Nucleus accumbens (tissue), 56 donors: ENCODE data around the gene TXNL4A.
"Not testable (repeated sequence)": the region's sequence is repeated elsewhere in the genome, so short reads cannot be mapped to it uniquely, and the experiment has no call there.

ENCODE experiments used
- DNase-seq, 56 donors: peaks; one replicate each; lab custom pipeline; 2025; lab: John Stamatoyannopoulos, UW

The TXNL4A gene

DNA sequence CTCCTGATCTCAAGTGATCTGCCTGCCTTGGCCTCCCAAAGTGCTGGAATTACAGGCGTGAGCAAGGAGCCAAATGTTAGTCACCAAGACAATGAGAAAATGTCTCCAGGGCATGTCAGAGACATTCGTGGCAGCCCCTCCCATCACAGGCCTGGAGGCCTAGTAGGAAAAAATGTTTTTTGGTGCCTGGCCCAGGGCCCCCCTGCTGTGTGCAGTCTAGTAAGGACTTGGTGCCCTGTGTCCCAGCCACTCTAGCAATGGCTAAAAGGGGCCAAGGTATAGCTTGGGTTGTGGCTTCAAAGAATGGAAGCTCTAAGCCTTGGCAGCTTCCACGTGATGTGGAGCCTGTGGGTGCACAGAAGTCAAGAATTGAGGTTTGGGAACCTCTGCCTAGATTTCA is 12.5 kb upstream of the TXNL4A start:
- no peak for DNase-seq

DNA sequence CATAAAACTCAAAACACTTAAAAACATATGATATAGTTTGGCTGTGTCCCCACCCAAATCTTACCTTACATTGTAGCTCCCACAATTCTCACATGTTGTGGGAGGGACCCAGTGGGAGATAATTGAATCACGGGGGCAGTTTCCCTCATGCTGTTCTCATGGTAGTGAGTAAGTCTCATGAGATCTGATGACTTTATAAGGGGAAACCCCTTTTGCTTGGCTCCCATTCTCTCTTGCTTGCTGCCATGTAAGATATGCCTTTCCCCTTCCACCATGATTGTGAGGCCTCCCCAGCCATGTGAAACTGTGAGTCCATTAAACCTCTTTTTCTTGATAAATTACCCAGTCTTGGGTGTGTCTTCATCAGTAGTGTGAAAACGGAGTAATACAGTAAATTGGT is 11.3 kb upstream of the TXNL4A start:
- DNase-seq: not testable (repeated sequence)

DNA sequence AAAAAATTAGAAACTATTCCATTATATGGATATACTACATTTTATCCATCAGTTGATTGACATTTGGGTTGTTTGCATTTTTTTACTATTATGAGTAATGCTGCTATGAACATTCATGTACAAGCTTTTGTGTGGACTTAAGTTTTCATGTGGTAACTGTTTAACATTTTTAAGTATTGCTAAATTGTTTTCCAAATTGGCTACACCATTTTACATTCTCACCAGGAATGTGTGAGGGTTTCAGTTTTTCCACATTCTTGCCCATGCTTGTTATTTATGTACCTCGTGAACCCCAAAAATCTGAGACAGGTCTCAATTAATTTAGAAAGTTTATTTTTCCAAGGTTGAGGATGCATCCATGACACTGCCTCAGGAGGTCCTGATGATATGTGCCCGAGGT is 3.1 kb upstream of the TXNL4A start:
- DNase-seq: no peak

DNA sequence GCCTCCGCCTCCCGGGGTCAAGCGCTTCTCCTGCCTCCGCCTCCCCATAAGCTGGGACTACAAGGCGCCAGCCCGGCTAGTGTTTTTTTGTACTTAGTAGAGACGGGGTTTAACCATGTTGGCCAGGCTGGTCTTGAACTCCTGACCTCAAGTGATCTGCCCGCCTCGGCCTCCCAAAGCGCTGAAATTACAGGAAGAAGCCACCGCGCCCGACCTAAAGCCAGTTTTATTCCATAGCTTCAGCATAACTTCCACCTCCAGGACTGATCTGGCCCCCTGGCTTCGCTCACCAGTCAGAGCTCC is 783 bp upstream of the TXNL4A start:
- peak in 1 of 56 donors; percentile 44 for DNase-seq

DNA sequence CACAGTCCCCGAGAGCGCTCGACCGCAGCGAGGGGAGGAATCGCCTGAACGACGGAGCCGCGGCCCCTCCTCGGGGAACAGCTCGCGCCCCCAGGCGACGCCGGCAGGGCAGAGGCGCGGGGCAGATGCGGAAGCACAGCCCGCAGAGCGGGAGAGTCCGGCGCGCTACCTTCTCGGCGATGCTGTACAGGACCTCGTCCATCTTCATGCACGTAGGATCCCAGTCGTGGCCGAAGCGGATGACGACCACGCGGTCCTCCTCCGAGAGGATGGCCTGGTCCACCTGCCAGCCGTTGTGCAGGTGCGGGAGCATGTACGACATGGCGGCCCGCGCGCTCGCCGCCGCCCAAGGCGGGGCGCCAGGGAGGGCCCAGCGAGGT is 302 bp downstream of the TXNL4A start:
- DNase-seq: peak in 29 of 56 donors; percentile 52 to 89 (median 68)

DNA sequence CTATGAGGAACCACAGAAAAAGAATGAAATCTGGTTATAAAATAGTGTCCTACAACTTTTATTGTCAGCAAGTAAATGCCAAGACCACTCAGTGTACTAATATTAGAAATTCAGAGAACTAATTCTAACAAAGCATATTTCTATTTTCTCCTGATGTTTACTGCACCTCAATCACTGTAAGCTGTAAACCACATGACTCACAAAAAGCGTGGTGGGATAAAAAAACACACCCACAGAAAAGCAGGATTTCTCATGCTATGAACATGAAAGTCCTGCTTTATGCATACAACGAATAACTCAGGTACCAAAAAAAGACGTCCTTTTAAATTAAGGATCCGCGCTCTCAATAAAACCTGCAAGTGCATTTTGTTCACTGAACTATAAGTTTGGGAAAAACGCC is 797 bp downstream of the TXNL4A start:
- no peak for DNase-seq

DNA sequence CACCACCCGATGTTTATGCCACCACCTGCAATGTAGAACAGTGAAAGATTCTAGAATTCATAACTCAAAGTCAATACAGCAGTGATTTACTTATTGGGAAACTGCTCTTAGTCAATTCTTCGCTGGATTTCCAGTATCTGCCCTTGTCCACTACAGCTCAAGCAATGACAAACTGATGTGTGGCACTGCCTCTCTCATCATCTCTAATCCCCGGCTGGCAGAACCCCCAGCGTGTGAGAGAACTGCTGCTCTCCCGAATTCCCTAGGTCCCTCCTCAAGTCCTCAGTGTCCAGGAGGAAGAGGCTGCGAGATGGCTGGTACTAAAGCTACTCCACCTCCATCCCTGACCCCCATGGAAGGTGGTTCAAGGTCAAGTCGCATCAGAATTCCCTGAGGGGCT is 1.6 kb downstream of the TXNL4A start:
- no peak for DNase-seq

DNA sequence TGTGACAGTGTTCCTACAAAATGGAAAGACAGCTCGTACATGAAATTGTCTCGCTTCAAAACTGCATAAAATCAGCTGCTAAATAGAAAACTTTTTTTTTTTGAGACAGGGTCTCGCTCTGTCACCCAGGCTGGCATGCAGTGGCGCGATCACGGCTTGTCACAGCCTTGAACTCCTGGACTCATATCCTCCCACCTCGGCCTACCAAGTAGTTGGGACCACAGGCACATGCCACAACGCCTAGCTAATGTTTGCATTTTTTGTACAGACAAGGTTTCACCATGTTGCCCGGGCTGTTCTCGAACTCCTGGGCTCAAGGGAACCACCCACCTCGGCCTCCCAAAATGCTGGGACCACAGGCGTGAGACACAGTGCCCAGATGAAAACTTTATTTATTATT is 3.2 kb downstream of the TXNL4A start:
- no peak for DNase-seq

DNA sequence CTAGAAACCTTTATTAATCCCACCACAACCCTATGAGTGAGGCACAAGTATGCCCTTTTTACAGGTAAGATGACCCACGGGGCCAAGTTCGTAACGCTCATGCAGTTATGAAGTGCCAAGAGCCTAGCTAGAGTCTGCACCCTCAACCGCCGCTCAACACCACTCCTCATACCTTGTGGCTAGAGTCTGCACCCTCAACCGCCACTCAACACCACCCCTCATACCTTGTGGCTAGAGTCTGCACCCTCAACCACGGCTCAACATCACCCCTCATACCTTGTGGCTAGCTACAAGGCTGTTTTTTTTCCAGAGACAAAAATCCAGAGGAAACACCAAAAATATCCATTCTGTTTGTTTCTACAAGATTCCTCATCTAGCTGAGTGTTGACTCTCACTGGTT is 4.6 kb downstream of the TXNL4A start:
- DNase-seq: no peak

DNA sequence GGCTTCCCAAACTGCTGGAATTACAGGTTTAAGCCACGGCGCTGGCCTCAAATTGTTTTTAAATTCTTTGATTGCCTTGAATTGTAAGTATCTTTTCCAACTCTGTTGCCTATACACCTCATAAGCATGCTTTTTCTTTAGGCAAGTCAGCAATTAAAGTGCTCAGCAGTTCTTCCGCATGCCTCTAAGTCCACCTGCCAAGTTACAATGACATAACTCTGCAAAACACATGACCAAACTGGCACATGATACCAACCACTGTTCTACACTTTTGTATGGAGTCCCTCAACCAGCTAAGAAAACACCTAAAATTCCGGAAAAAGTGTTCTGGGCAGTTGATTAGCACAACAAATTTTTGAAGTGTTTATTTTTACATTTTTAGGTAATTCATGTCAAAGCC is 5.1 kb downstream of the TXNL4A start:
- no peak for DNase-seq

DNA sequence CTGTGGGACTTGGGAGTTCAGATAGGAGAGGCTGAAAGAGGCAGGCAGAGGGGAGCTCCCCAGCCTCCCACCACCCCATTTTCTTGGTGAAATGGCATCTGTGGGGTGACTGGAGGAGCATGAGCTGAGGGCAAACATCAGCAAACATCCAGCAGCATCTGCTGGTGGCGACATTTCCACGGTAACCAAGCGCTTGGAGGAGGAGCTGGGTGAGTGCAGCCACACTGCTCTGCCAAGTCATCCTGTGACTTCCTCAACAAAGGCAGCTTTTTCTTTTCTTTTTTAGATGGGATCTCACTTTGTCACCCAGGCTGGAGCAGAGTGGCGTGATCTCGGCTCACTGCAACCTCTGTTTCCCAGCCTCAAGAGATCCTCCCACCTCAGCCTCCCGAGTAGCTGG is 5.6 kb downstream of the TXNL4A start:
- peak in 34 of 56 donors; percentile 10 to 71 (median 38) for DNase-seq

DNA sequence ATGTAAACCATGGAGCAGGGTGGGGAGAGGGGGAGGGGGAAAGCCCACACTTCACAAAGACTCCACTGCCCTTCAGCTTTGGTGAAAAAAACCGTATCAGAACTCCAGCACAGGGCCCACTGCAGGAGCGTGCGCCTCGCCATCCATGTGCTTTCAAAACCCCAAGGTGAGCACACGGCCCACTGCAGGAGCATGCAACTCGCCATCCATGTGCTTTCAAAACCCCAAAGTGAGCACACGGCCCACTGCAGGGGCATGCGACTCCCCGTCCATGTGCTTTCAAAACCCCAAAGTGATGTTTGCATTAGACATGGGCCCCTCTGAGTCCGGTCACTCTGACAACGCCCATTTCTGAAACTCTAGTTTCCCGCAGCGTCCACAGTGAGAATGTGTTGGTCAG is 7.8 kb downstream of the TXNL4A start:
- DNase-seq: no peak

DNA sequence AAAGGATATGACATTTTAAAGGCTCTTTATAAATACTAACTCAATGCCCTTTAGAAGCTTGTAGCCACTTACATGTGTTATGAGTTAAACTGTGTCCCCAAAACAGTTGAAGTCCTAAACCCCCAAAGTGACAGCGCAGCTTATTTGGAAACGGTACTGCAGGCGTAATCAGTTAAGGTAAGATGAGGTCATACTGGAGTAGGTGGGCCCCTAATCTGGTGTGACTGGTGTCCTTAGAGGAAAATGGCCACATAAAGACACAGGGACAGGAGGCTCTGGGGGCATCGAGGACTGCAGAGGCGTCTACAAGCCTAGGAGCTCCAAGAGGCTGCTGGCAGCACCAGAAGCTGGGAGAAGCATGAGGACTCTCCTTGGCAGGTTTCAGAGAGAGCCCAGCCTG is 8.5 kb downstream of the TXNL4A start:
- DNase-seq: no peak

DNA sequence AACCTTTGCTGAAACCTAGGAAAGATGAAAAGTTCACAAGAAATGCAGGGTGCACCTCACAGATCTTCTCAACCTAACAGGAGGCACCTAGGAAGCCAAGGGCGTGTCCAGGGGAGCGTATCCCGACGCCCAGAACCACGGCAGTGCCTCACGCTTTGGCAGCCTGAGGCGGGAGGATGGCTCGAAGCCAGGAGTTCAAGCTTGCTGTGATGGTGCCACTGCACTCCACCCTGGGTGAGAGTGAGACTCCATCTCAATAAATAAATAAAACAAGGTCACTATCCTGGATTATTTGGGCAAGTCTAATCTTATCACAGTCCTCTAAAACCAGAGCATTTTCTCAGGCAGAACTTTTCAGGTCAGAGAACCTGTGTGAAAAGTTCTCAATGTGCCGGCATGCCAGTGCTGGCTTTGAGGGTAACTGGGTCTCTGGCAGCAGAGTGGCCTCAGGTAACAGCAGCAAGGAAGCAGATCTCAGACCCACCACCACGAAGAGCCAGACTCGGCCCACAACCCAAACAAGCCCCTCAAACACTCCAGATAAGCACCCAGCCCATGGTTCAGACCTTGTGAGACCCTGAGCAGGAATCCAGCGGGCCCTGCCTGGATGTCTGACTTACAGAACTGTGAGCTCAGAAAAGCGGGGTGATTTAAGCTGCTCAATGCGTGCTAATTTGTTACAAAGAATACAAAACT is 12.2 kb downstream of the TXNL4A start:
- DNase-seq: no peak

DNA sequence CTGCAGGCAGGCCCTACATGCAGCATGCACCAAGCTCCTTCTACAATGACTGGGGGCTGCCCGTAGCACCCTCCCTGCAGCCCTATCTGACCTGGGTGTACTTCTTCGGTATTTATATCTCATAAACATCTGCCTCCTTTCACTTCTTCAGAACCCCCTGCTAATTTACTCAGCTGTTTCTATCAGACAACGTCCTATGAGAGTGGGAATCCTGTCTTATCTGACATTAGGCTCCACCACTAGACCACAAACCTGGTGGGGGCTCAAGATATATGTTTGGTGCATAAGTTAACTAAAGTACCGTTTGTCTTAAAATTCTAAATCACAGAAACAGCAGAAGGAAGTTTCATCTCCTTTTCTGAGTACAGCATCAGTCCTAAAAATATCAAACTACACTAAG is 13.3 kb downstream of the TXNL4A start:
- DNase-seq: no peak

DNA sequence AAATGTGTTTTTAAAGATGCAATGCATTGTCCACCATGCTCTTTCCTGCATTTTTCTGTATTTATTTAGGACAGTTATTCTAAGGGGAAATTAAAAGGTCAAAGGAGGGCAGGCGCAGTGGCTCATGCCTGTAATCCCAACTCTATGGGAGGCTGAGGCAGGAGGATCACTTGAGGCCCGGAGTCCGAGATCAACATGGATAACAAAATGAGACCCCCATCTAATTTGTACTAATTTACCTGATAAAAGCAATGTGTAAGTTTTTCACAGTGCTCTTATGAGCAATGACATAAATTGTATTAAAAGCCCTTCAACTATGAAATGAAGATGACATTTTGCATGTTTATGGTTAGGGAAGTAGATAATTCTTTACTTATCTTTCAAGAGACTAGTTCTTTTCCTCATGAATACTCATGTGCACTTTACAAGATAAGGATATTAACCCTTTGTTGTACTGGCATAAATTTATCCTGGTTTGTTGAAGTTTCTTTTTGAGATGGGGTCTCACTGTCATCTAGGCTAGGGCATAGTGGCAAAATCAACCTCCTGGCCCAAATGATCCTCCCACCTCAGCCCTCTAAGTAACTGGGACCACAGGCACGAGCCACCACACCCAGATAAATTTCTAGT is 14.2 kb downstream of the TXNL4A start:
- no peak for DNase-seq

DNA sequence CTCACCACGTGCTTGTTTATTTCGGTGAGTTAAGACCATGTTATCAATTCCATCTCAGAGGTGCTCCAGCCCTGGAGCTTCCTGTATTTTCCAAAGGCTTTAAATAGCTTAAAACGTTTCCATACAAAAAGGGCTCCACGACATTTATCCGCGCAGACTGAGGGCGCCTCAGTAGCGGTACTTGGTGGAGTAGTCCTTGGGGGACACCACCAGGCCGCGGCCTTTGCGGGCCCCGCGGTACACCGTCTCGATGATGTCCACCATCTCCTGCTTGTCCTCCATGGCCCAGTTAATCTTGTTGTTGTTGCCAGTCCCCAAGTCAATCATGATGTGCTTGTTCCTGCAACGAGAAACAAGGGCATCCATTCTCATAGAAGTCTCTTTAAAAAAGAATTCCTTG is 14.8 kb downstream of the TXNL4A start:
- DNase-seq: no peak

DNA sequence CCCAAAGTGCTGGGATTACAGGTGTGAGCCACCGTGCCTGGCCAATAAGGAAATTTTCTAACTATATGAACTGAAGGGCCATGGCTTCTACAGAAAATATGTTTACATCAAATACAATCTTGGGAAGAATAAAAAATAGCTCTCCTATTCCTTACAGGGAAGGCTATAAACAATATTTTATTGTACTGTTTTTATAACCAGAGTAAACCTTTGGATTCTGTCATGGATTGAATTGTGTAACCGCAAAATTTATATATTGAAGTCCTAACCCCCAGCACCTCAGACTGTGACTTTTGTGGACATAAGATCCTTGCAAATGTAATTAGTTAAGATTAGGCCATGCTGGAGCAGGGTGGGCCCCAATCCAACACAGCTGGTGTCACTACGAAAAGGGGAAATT is 15.6 kb downstream of the TXNL4A start:
- DNase-seq: no peak

DNA sequence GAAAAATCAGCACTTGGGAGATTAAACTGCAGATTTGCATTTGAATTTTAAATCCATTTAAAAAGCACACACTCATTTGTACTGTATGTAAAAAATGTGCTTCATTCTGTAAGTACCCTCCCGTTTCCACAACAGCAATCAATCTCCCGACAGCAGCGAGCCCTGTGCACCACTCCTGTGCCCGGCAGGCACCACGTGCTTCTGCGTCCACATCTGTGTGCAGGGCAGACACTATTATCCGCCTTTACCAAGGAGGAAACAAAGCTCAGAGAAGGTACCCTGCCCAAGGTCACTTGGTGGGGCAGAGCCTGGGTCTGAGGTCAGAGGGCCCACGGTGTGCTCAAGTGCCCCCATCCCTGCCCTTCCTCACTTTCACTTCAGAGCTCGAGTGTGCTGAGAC is 16.4 kb downstream of the TXNL4A start:
- no peak for DNase-seq

DNA sequence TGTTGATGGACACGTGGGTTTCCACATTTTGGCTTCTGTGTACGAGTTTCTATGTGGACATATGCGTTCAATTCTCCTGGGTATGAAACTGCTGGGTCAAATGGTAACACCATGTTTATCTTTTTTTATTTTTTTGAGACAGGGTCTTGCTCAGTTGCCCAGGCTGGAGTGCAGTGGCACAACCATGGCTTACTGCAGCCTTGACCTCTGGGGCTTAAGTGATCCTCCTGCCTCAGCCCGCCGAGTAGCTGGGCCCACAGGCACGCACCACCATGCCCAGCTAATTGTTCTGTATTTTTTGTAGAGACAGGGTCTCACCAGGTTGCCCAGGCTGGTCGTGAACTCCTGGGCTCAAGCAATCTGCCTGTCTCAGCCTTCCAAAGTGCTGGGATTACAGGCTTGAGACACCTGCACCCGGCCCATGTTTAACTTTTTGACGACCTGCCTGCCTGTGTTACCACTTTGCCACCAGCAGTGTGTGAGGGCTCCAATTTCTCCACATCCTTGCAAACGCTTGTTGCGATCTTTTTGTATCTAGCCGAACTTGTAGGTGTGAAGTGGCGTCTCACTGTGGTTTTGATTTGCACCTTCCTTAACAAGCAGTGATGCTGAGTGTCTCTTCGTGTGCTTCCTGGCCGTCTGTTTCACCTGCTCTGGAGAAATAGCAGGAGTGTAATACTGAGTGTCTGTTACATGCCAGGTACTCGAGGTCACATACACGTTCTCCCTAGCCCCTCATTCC is 17.0 kb downstream of the TXNL4A start:
- DNase-seq: no peak

DNA sequence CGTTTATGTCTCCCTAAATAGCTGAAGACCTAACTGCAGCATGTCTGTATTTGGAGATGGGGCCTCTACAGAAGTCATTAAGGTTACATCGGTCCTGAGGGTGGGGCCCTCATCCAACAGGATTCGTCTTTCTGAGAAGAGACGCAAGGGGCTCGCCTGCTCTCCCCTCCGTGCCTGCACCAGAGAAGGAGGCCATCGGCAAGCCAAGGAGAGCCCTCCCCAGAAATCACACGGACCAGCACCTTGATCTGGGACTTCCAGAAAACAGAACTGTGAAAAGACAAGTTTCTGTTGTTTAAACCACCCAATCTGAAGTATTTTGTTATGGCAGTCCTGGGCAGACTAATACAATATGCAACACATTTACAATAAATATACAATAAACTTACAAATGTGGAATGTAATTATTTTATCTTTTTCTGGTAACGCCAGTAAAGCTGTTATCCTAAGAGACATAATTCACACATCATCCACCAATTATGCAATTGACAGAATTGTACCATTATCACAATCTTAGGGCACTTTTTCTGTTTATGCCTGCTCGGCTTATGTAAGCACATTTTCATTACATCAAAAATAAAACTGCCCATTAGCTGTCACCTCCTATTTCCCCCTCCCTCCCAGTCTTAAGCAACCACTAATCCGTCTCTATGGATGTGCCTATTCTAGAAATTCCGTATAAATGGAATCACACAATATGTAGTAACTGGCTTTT is 17.8 kb downstream of the TXNL4A start:
- DNase-seq: no peak
